Measurements from ENCODE around the gene PHYHD1. TPM values are rescaled to one million over a fixed set of nuclear protein-coding genes. Genes with fewer than 3 reads are reported as not detected.
"Not testable (repeated sequence)": the region's sequence is repeated elsewhere in the genome, so short reads cannot be mapped to it uniquely, and the experiment has no call there.

The PHYHD1 gene
- polyA plus RNA-seq, 3 donors from 2014 or later, result 2.7 to 7.1 (median 4.1) TPM

- Mint-ChIP-seq H3K27ac (no peak overlapping the region), H3K36me3 (no peaks in the 10 kb centered on the region), H3K4me1 (peaks cover 8% of the 10 kb centered on the region in 2 donors), H3K4me3 (no peak overlapping the region), H3K9me3 (no peaks in the 10 kb centered on the region), H3K27me3 (ENCODE audit: low read depth in 3 of 3) (peaks cover 0 to 2% (median 0%) of the 10 kb centered on the region in 3 donors)
- no peak for DNase-seq
These were observed 20.4 kb downstream of the PHYHD1 start for GRCh38 chr9:128940946-128941755.

- peaks cover 7 to 14% (median 8%) of the 10 kb centered on the region in 3 donors for H3K27me3 Mint-ChIP-seq (ENCODE audit: low read depth in 3 of 3)
- DNase-seq, result no peak
These were observed 23.2 kb downstream of the PHYHD1 start for GRCh38 chr9:128943832-128944620.

GRCh38 chr9:128944966-128945365, 24.2 kb downstream of the PHYHD1 start:
- peak overlapping the region in 1 of 5 donors; percentile 41 for H3K4me3 Mint-ChIP-seq
- not testable (repeated sequence) for H3K9me3 Mint-ChIP-seq, DNase-seq, H3K27ac Mint-ChIP-seq, H3K36me3 Mint-ChIP-seq
- H3K4me1 Mint-ChIP-seq, result peaks cover 28 to 33% of the 10 kb centered on the region in 2 donors
- H3K27me3 Mint-ChIP-seq (ENCODE audit: low read depth in 3 of 3), result peaks cover 7 to 14% (median 8%) of the 10 kb centered on the region in 3 donors

More at GRCh38 chr9:128943832-128944620, 23.2 kb downstream of the PHYHD1 start:
- Mint-ChIP-seq H3K27ac (no peak overlapping the region), H3K4me3 (no peak overlapping the region), H3K36me3 (peaks cover 0 to 3% (median 0%) of the 10 kb centered on the region in 3 donors), H3K4me1 (peaks cover 28 to 33% of the 10 kb centered on the region in 2 donors), H3K9me3 (no peaks in the 10 kb centered on the region)

GRCh38 chr9:128945798-128946501, 25.2 kb downstream of the PHYHD1 start:
- Mint-ChIP-seq H3K36me3 (peaks cover 0 to 6% (median 0%) of the 10 kb centered on the region in 3 donors), H3K27ac (peak overlapping the region; percentile 95 to 98 (median 97)), H3K4me1 (peaks cover 28 to 33% of the 10 kb centered on the region in 2 donors), H3K9me3 (no peaks in the 10 kb centered on the region), H3K4me3 (peak overlapping the region; percentile 97 to 99 (median 99)), H3K27me3 (ENCODE audit: low read depth in 3 of 3) (peaks cover 7 to 14% (median 8%) of the 10 kb centered on the region in 3 donors)
- DNase-seq, result no peak

GRCh38 chr9:128946571-128947276, 25.9 kb downstream of the PHYHD1 start:
- H3K4me1 Mint-ChIP-seq, result peaks cover 28 to 33% of the 10 kb centered on the region in 2 donors

GRCh38 chr9:128947277-128947526, 26.4 kb downstream of the PHYHD1 start:
- Mint-ChIP-seq H3K4me1 (peaks cover 28 to 33% of the 10 kb centered on the region in 2 donors), H3K27ac (peak overlapping the region; percentile 95 to 98 (median 97)), H3K4me3 (peak overlapping the region; percentile 97 to 99 (median 99)), H3K36me3 (peaks cover 0 to 6% (median 4%) of the 10 kb centered on the region in 3 donors), H3K27me3 (ENCODE audit: low read depth in 3 of 3) (peaks cover 7 to 14% (median 8%) of the 10 kb centered on the region in 3 donors), H3K9me3 (no peaks in the 10 kb centered on the region)
- no peak for DNase-seq

More at GRCh38 chr9:128946571-128947276, 25.9 kb downstream of the PHYHD1 start:
- peak overlapping the region; percentile 95 to 98 (median 97) for H3K27ac Mint-ChIP-seq
- H3K9me3 Mint-ChIP-seq, result no peaks in the 10 kb centered on the region
- no peak for DNase-seq
- H3K4me3 Mint-ChIP-seq, result peak overlapping the region; percentile 97 to 99 (median 99)
- H3K36me3 Mint-ChIP-seq, result peaks cover 0 to 6% (median 4%) of the 10 kb centered on the region in 3 donors
- peaks cover 7 to 14% (median 8%) of the 10 kb centered on the region in 3 donors for H3K27me3 Mint-ChIP-seq (ENCODE audit: low read depth in 3 of 3)

- H3K36me3 Mint-ChIP-seq, result peaks cover 0 to 8% (median 5%) of the 10 kb centered on the region in 3 donors
- DNase-seq, result peak; percentile 97 to 98 (median 98)
- peak within 1 kb of the TSS; percentile 97 to 99 (median 99) for H3K4me3 Mint-ChIP-seq
- H3K4me1 Mint-ChIP-seq, result peaks cover 28 to 34% of the 10 kb centered on the region in 2 donors
- no peaks in the 10 kb centered on the region for H3K9me3 Mint-ChIP-seq
- peaks cover 7 to 14% (median 8%) of the 10 kb centered on the region in 3 donors for H3K27me3 Mint-ChIP-seq (ENCODE audit: low read depth in 3 of 3)
- peak within 1 kb of the TSS; percentile 95 to 98 (median 97) for H3K27ac Mint-ChIP-seq
These were observed 26.9 kb downstream of the PHYHD1 start, which contains the start of the genes DOLK and NUP188 for GRCh38 chr9:128947527-128948301. TSS of gene DOLK (minus strand) at chr9:128947603. CDS start at chr9:128947303, 300 bp downstream. TSS of gene NUP188 (plus strand) at chr9:128947699. CDS start at chr9:128947720, 21 bp downstream.

- H3K9me3 Mint-ChIP-seq; H3K27ac Mint-ChIP-seq; H3K4me3 Mint-ChIP-seq; H3K4me1 Mint-ChIP-seq; DNase-seq; H3K27me3 Mint-ChIP-seq (ENCODE audit: low read depth in 3 of 3): not testable (repeated sequence)
- peaks cover 16 to 33% (median 16%) of the 10 kb centered on the region in 3 donors for H3K36me3 Mint-ChIP-seq
These were observed 40.6 kb downstream of the PHYHD1 start for GRCh38 chr9:128961403-128961802.

GRCh38 chr9:128969491-128969890, 48.7 kb downstream of the PHYHD1 start:
- Mint-ChIP-seq H3K4me3 (no peak overlapping the region), H3K9me3 (no peaks in the 10 kb centered on the region), H3K27me3 (ENCODE audit: low read depth in 3 of 3) (no peaks in the 10 kb centered on the region), H3K36me3 (peaks cover 26 to 50% (median 36%) of the 10 kb centered on the region in 3 donors), H3K4me1 (no peaks in the 10 kb centered on the region), H3K27ac (no peak overlapping the region)
- no peak for DNase-seq

GRCh38 chr9:128972956-128973355, 52.2 kb downstream of the PHYHD1 start:
- no peaks in the 10 kb centered on the region for H3K27me3 Mint-ChIP-seq (ENCODE audit: low read depth in 3 of 3)
- H3K4me1 Mint-ChIP-seq, result no peaks in the 10 kb centered on the region
- peak overlapping the region in 1 of 6 donors; percentile 52 for H3K27ac Mint-ChIP-seq
- DNase-seq, result no peak
- no peak overlapping the region for H3K4me3 Mint-ChIP-seq
- H3K36me3 Mint-ChIP-seq, result peaks cover 33 to 57% (median 42%) of the 10 kb centered on the region in 3 donors
- no peaks in the 10 kb centered on the region for H3K9me3 Mint-ChIP-seq

GRCh38 chr9:128979111-128979510, 58.3 kb downstream of the PHYHD1 start:
- Mint-ChIP-seq H3K36me3 (peaks cover 33 to 50% (median 35%) of the 10 kb centered on the region in 3 donors), H3K4me3 (no peak overlapping the region), H3K27ac (no peak overlapping the region), H3K27me3 (ENCODE audit: low read depth in 3 of 3) (no peaks in the 10 kb centered on the region), H3K9me3 (no peaks in the 10 kb centered on the region), H3K4me1 (no peaks in the 10 kb centered on the region)
- no peak for DNase-seq

- H3K27me3 Mint-ChIP-seq (ENCODE audit: low read depth in 3 of 3), result no peaks in the 10 kb centered on the region
- H3K27ac Mint-ChIP-seq, result no peak overlapping the region
- peaks cover 33 to 70% (median 63%) of the 10 kb centered on the region in 3 donors for H3K36me3 Mint-ChIP-seq
- no peaks in the 10 kb centered on the region for H3K4me1 Mint-ChIP-seq
- H3K9me3 Mint-ChIP-seq, result no peaks in the 10 kb centered on the region
- DNase-seq, result no peak
- H3K4me3 Mint-ChIP-seq, result no peak overlapping the region
These were observed 62.8 kb downstream of the PHYHD1 start for GRCh38 chr9:128983536-128983935.
